Stimulated activated CD8-positive, alpha-beta memory T cell treated with anti-CD3 and anti-CD28 coated beads, Interleukin-7, amount 100 ng/mL, for 1 hour (primary cell): ENCODE data around the gene PPP1R37.
A peak's percentile ranks its signal among the peaks of the same experiment; 100 is the strongest.

Experiments used
- DNase-seq, 2 donors: peaks; one replicate each; pipeline ENCODE4 v3.0.0-alpha.2; 2020; ENCODE audit warnings: low read depth in 2 of 2

Gene PPP1R37

GRCh38 chr19:45170146-45171106 is 77.4 kb downstream of the PPP1R37 start:
- no peak for DNase-seq

GRCh38 chr19:45171211-45171623 is 78.2 kb downstream of the PPP1R37 start:
- DNase-seq, result no peak

- no peak for DNase-seq
Observed at GRCh38 chr19:45172173-45172572, 79.2 kb downstream of the PPP1R37 start.

GRCh38 chr19:45172611-45173208 is 79.7 kb downstream of the PPP1R37 start:
- DNase-seq, result no peak

GRCh38 chr19:45173816-45174215 is 80.8 kb downstream of the PPP1R37 start:
- no peak for DNase-seq

GRCh38 chr19:45175515-45176345 is 82.8 kb downstream of the PPP1R37 start:
- no peak for DNase-seq

GRCh38 chr19:45177817-45178261 is 84.9 kb downstream of the PPP1R37 start, which contains the start of gene TRAPPC6A:
TRAPPC6A (minus strand) TSS chr19:45178237; CDS start chr19:45178218, 19 bp downstream.
- DNase-seq, result no peak

- peak; percentile 99 for DNase-seq
Observed at GRCh38 chr19:45178262-45179071, 85.5 kb downstream of the PPP1R37 start, which contains the start of gene BLOC1S3. BLOC1S3 (plus strand) TSS chr19:45178784; CDS start chr19:45179297, 513 bp downstream.

- DNase-seq, result no peak
Observed at GRCh38 chr19:45179072-45179891, 86.3 kb downstream of the PPP1R37 start.

- no peak for DNase-seq
Observed at GRCh38 chr19:45179892-45180370, 87.0 kb downstream of the PPP1R37 start.

GRCh38 chr19:45180936-45181335 is 88.0 kb downstream of the PPP1R37 start:
- no peak for DNase-seq

- no peak for DNase-seq
Observed at GRCh38 chr19:45182758-45183157, 89.8 kb downstream of the PPP1R37 start.

- no peak for DNase-seq
Observed at GRCh38 chr19:45184115-45184514, 91.1 kb downstream of the PPP1R37 start.

GRCh38 chr19:45186509-45187334 is 93.7 kb downstream of the PPP1R37 start:
- no peak for DNase-seq

- no peak for DNase-seq
Observed at GRCh38 chr19:45187421-45188100, 94.6 kb downstream of the PPP1R37 start.

GRCh38 chr19:45189971-45190370 is 97.0 kb downstream of the PPP1R37 start:
- no peak for DNase-seq

- no peak for DNase-seq
Observed at GRCh38 chr19:45191375-45191774, 98.4 kb downstream of the PPP1R37 start.

- no peak for DNase-seq
Observed at GRCh38 chr19:45195764-45196163, 102.8 kb downstream of the PPP1R37 start.
